Endodermal cell (in vitro differentiated cells): Measurements from ENCODE around the gene CPTP. TPM values are rescaled to one million over a fixed set of nuclear protein-coding genes. Genes with fewer than 3 reads are reported as not detected.

Source experiments
- DNase-seq: peaks from one replicate; pipeline ENCODE4 v3.0.0-alpha.2; 2017
- H3K27ac ChIP-seq: 2 replicates; pipeline ENCODE4 v1.5.1; 2013; ENCODE audit warnings: mild to moderate bottlenecking, low read depth, low read length, moderate library complexity
- H3K27me3 ChIP-seq: 2 replicates; pipeline ENCODE4 v1.6.1; 2013; ENCODE audit warnings: mild to moderate bottlenecking, low read length, moderate library complexity; ENCODE audit not compliant: insufficient read depth, control insufficient read depth, poor library complexity, severe bottlenecking
- H3K36me3 ChIP-seq: 2 replicates; pipeline ENCODE4 v1.7.0; 2013; ENCODE audit warnings: mild to moderate bottlenecking, low read length, moderate library complexity; ENCODE audit not compliant: control insufficient read depth, insufficient read depth
- H3K4me1 ChIP-seq: one replicate; pipeline ENCODE4 v1.7.0; 2013; ENCODE audit warnings: low read length; ENCODE audit not compliant: control insufficient read depth, insufficient read depth
- H3K4me3 ChIP-seq: 2 replicates; pipeline ENCODE4 v1.5.1; 2013; ENCODE audit warnings: mild to moderate bottlenecking, low read length, moderate library complexity
- H3K9ac ChIP-seq: 2 replicates; pipeline ENCODE4 v1.6.1; 2013; ENCODE audit warnings: mild to moderate bottlenecking, low read length, moderate library complexity; ENCODE audit not compliant: poor library complexity, severe bottlenecking; ENCODE audit errors: extremely low read depth
- H3K9me3 ChIP-seq: 2 replicates; pipeline ENCODE4 v1.6.1; 2013; ENCODE audit warnings: mild to moderate bottlenecking, low read length, moderate library complexity; ENCODE audit not compliant: control insufficient read depth
- H3K27ac Mint-ChIP-seq: 2 replicates; pipeline ENCODE4 v1.8.0; 2020; ENCODE audit warnings: mixed read lengths
- H3K27me3 Mint-ChIP-seq: 2 replicates; pipeline ENCODE4 v1.8.0; 2021; ENCODE audit warnings: mild to moderate bottlenecking, mixed read lengths; ENCODE audit not compliant: insufficient read depth
- H3K36me3 Mint-ChIP-seq: 2 replicates; pipeline ENCODE4 v1.8.0; 2020; ENCODE audit warnings: low read depth, mixed read lengths
- H3K4me1 Mint-ChIP-seq: 2 replicates; pipeline ENCODE4 v1.8.0; 2020; ENCODE audit warnings: mixed read lengths
- H3K4me3 Mint-ChIP-seq: 2 replicates; pipeline ENCODE4 v1.8.0; 2020; ENCODE audit warnings: mild to moderate bottlenecking, moderate library complexity, mixed read lengths
- H3K9me3 Mint-ChIP-seq: 2 replicates; pipeline ENCODE4 v1.8.0; 2020; ENCODE audit warnings: mild to moderate bottlenecking, mixed read lengths
- WGBS, 2 experiments: methylation state at CpG; one replicate each; pipeline versions ENCODE4 v1.1.5 to v1.1.7; 2013; ENCODE audit warnings: missing lambda C conversion rate in 2 of 2, mixed read lengths in 1 of 2; ENCODE audit not compliant: insufficient coverage in 1 of 2, insufficient read length in 1 of 2; 5-methylcytosine and 5-hydroxymethylcytosine counted together
- total RNA-seq, 2 donors: library from RNA; stranded (reverse); fragmentation: NEBNext Ultra II Directional in 1 of 2; extraction: Animal tissue kit (Norgen Biotek cat#: 25700) in 1 of 2; gene quantifications; 2 replicates in 1 of 2; 3 replicates in 1 of 2; pipeline ENCODE4 v1.2.1, GENCODE V29; 2021
- TF ChIP-seq, protein P1 (sequence below): fragments of 200-600 bp; sonication (generic); conservative IDR thresholded peaks from 2 replicates; pipeline ENCODE4 v1.5.0; 2021; ENCODE audit warnings: antibody characterized with exemption, mild to moderate bottlenecking

Gene CPTP
- total RNA-seq, 2 donors from 2014 or later, result 12.0 to 13.6 TPM

DNA sequence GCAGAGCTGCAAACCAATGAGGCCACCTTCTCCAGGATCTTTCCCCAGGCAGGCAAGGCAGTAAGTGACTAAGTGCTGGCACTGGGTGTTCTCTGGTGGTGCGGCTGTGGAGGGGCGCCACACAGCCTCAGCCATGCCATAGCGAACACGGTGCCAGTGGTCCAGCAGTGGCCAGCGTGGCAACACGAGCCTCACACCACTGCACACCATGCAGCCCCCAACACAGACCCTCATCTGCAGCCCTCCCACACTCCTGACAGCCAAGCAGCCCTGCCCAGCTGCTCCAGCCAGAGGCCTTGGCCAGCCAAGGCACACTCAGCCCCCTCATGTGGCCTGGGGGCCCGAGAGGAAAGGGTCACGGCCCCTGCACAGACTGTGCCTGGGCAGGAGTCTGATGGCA lies 3.1 kb upstream of the CPTP start:
- no peak overlapping the region for H3K27ac Mint-ChIP-seq
- H3K4me1 ChIP-seq, result no peaks in the 10 kb centered on the region
- H3K4me3 Mint-ChIP-seq, result no peak overlapping the region
- H3K27ac ChIP-seq, result no peak overlapping the region
- WGBS, 2 experiments, result 90 to 93% methylated on average over 4 to 8 of the region's 8 CpGs
- TF ChIP-seq, protein P1, sequence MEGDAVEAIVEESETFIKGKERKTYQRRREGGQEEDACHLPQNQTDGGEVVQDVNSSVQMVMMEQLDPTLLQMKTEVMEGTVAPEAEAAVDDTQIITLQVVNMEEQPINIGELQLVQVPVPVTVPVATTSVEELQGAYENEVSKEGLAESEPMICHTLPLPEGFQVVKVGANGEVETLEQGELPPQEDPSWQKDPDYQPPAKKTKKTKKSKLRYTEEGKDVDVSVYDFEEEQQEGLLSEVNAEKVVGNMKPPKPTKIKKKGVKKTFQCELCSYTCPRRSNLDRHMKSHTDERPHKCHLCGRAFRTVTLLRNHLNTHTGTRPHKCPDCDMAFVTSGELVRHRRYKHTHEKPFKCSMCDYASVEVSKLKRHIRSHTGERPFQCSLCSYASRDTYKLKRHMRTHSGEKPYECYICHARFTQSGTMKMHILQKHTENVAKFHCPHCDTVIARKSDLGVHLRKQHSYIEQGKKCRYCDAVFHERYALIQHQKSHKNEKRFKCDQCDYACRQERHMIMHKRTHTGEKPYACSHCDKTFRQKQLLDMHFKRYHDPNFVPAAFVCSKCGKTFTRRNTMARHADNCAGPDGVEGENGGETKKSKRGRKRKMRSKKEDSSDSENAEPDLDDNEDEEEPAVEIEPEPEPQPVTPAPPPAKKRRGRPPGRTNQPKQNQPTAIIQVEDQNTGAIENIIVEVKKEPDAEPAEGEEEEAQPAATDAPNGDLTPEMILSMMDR, result no peak
- H3K27me3 Mint-ChIP-seq, result no peaks in the 10 kb centered on the region
- no peaks in the 10 kb centered on the region for H3K9me3 Mint-ChIP-seq
- H3K36me3 Mint-ChIP-seq, result peaks cover 23% of the 10 kb centered on the region
- no peak overlapping the region for H3K4me3 ChIP-seq
- peaks cover 24% of the 10 kb centered on the region for H3K36me3 ChIP-seq
- no peak for DNase-seq
- no peaks in the 10 kb centered on the region for H3K27me3 ChIP-seq
- H3K4me1 Mint-ChIP-seq, result peaks cover 5% of the 10 kb centered on the region
- no peak overlapping the region for H3K9ac ChIP-seq
- H3K9me3 ChIP-seq, result no peaks in the 10 kb centered on the region

- Mint-ChIP-seq H3K27ac (peak overlapping the region; percentile 44), H3K4me3 (peak overlapping the region; percentile 59), H3K36me3 (peaks cover 21% of the 10 kb centered on the region), H3K27me3 (no peaks in the 10 kb centered on the region), H3K9me3 (no peaks in the 10 kb centered on the region), H3K4me1 (peaks cover 5% of the 10 kb centered on the region)
- Histone ChIP-seq H3K9me3 (no peaks in the 10 kb centered on the region), H3K4me3 (no peak overlapping the region), H3K36me3 (peaks cover 20% of the 10 kb centered on the region), H3K4me1 (no peaks in the 10 kb centered on the region), H3K9ac (no peak overlapping the region), H3K27ac (no peak overlapping the region), H3K27me3 (no peaks in the 10 kb centered on the region)
- no peak for DNase-seq
- TF ChIP-seq, protein P1, result no peak
- 89 to 95% methylated on average over 2 to 6 of the region's 14 CpGs for WGBS, 2 experiments
Observed at GRCh38 chr1:1322418-1322817, 2.2 kb upstream of the CPTP start.

DNA sequence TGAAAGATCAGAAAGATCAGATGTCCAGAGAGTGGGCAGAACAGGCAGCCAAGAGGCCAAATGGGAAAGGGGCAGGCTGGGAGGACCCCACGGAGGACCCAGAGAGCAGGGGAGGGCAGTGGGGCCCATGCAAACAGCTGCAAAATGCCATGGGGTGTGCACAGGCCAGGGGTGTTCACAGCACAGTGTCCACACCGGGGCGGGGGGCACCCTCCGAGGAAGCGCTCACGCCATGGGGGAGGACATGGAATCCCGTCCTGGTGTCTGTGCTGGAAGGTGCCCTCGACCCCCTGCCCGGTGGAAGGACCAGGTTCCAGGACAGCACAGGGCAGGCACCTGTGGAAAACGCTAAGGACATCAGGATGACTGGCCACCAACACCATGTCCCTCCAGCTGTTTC lies 1.6 kb upstream of the CPTP start:
- H3K27ac Mint-ChIP-seq, result no peak overlapping the region

More for the DNA sequence above, 1.6 kb upstream of the CPTP start:
- no peak for DNase-seq
- peaks cover 17% of the 10 kb centered on the region for H3K36me3 Mint-ChIP-seq
- Histone ChIP-seq H3K9me3 (no peaks in the 10 kb centered on the region), H3K4me1 (no peaks in the 10 kb centered on the region), H3K9ac (no peak overlapping the region), H3K27ac (no peak overlapping the region), H3K36me3 (peaks cover 16% of the 10 kb centered on the region), H3K27me3 (no peaks in the 10 kb centered on the region), H3K4me3 (no peak overlapping the region)
- H3K9me3 Mint-ChIP-seq, result no peaks in the 10 kb centered on the region
- peaks cover 5% of the 10 kb centered on the region for H3K4me1 Mint-ChIP-seq
- WGBS, 2 experiments, result 95% methylated on average over 8 to 10 of the region's 10 CpGs
- H3K27me3 Mint-ChIP-seq, result no peaks in the 10 kb centered on the region
- H3K4me3 Mint-ChIP-seq, result peak overlapping the region; percentile 59
- TF ChIP-seq, protein P1, result no peak
